Camera-type eye (tissue), 1 donor: ENCODE measurements around the gene TAOK3. TPM values are rescaled to one million over a fixed set of nuclear protein-coding genes. Genes with fewer than 3 reads are reported as not detected.

Experiments used
- total RNA-seq: library from RNA; depleted of rRNA; stranded (reverse); fragments of >200 nt; gene quantifications from one replicate; pipeline ENCODE4 v1.2.3, GENCODE V29; 2014

Gene TAOK3
- total RNA-seq: 39.3 TPM

GRCh38 chr12:118372541-118373495, at the start of gene TAOK3:
Gene TAOK3 (minus strand): TSS chr12:118372907. CDS start chr12:118255567, 117,340 bp downstream.

DNA sequence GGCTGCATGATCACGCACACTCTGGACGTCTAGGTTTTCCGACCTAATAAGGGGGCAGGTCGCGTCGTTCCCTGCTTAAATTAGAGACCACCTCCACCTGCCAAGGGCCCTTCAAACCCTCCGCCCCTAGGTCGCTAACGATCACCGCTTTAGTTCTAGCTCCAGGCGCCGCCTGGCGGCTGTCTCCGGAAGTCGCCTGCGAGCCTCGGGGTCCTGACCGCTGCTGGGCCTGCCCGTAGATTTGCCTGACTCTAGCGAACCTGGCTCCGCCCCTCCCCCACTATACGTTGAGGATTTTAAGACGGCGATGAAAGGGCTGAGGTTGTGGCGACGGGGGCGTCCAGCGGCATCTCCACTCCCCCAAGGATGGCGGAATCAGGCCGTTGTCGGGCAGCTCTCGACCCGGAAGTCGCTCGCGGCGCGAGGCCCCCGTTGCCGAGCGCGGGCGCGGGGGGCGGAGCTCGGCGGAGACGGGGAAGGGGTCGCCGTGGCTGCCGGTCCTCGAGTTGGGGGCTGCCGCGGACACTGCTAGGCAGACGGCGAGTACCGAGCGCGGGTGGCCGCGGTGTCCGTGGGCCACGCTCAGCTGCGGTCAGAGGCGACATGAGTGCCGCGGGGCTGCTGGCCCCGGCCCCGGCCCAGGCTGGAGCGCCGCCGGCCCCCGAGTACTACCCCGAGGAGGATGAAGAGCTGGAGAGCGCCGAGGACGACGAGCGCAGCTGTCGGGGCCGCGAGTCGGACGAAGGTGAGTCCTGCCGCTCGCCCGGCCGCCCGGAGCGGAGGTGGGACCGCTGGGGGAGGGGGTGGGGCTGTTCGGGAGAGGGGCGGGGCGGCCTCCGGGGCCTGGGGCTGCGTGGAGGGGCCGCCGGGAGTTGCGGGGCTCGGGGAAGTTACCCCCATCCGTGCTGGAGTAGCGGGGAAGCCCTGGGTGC, 3.6 kb upstream of the TAOK3 start, which contains the start of gene SUDS3:
Gene SUDS3, plus strand, starts transcription at position 467 of the 932 bp plus-strand sequence. Its CDS starts 137 bp downstream, at position 604.

DNA sequence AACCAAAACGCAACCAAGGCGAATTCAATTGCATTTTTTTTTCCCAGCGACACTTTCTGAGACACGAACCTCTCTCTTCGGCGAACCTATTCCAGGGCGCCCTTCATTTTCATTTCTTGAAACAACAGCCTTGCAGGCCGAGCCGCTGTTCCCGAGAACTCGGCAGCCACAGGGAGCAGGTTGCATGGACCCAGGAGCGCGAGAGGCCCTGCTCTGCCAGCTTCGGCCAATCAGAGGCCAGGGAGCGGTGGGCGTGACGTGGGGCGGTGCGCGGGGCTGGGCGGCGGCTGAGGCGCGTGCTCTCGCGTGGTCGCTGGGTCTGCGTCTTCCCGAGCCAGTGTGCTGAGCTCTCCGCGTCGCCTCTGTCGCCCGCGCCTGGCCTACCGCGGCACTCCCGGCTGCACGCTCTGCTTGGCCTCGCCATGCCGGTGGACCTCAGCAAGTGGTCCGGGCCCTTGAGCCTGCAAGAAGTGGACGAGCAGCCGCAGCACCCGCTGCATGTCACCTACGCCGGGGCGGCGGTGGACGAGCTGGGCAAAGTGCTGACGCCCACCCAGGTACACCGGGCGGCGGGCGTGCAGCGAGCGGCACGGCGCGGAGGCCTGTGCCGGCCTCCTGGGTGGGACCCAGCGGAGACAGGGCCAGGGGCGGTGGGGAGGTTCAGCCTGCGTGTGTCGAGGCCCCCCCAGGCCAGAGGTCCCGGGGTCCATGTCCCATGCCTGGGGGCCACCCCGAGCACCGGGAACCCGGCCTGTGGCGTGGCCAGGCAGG, 236.7 kb downstream of the TAOK3 start, which contains the start of gene PEBP1:
Gene PEBP1, plus strand, starts transcription at position 337 of the 771 bp plus-strand sequence. Its CDS starts 86 bp downstream, at position 423.

GRCh38 chr12:118103601-118104382, 268.9 kb downstream of the TAOK3 start, which contains the start of gene VSIG10:
Gene VSIG10 (minus strand): TSS chr12:118104011. CDS start chr12:118103671, 340 bp downstream.

Other genes starting within 250 kb of the TAOK3 start
- gene PEBP1, start 236.8 kb downstream of the TAOK3 start, total RNA-seq: 314 TPM
- gene SUDS3, start 3.6 kb upstream of the TAOK3 start, total RNA-seq: 58.2 TPM